HG03520 (cell line): ENCODE results near the gene RNF121.

Experiments used
- ATAC-seq: cut with Tn5 transposase; IDR thresholded peaks from one replicate; pipeline ENCODE4 v1.9.1; 2021; ENCODE audit warnings: mild to moderate bottlenecking, moderate library complexity; ENCODE audit not compliant: unreplicated experiment

The RNF121 gene

DNA sequence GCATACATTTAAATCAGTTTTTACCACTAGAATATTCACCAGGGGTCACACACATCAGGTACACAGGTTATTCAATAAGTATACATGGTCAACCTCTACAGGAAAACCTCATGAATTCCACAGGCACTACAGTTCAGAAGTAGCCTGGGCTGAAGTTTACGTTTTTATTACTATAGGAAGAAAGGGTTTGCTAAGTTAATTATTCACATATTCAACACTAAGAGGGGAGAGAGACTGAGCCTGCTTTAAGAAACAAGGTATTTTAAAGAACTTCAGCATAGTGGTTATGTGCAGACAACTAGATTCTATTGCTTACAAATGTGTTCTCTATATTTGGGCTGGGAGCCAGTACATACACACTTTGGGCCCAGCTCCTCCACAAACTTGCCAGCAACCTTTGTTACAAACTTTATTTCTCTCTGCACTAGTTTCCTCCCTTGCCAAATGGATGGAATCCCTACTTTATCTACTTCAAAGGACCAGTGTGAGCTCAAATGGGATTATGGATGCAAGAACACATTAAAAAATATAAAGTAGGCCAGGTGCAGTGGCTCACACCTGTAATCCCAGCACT lies 101.7 kb downstream of the RNF121 start:
- ATAC-seq: no peak

DNA sequence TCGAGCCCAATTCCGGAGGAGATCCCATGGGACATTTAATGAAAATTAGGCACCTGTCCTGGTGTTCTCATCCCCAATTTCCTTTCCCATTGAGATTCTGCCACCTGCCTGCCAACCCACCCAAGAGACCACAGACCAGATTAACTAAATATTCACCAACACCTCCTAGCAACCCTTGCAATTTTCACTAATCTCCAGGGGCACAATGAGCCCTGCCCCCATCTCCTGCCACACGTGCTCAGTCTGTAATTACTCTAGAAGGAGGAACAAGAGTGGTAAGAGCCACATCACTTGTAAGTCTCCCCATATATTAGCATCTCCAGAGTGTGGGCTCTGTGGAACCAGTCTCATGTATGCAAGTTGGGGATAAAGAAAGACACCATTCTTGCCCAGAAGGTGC lies 107.8 kb downstream of the RNF121 start:
- no peak for ATAC-seq

DNA sequence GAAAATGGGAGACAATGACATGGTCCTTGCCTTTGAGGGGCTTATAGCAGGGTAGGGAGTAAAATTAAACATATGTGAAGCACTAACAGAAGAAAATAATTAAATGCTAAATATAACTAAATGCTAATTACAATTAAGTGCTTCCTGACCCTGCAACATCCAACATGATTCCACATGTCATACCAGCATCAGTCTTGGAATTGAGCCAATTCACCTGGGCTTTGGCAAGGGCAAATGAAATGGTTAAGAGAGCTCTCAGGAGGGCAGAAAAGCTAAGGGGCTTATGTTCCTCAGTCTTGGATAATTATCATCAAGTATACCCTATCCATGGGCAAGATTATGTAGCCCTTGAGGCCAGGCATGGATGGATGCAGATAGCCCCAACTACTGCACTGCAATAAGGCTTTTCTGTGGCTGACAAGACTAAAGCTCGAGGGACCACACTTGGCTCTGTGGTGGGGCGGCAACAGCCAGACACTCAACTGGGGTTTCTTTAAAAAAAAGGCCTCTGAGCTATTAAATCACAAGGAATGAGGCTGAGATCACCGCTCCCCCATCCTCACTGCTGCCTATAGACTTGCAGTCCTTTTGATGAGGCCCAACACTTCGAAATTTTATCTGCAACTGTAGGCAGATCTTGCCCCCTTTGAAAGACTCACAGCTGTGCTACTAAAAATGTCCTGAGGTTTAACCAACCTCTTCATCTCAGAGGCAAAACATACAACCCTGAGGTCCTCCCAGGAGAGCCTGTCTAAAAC lies 108.9 kb downstream of the RNF121 start:
- no peak for ATAC-seq

- ATAC-seq: no peak
Measured at GRCh38 chr11:72038491-72038890, 109.6 kb downstream of the RNF121 start.

GRCh38 chr11:72039031-72039855 lies 110.4 kb downstream of the RNF121 start:
- no peak for ATAC-seq

- ATAC-seq: no peak
Measured at GRCh38 chr11:72039856-72040401, 111.1 kb downstream of the RNF121 start.

- ATAC-seq: no peak
Measured at GRCh38 chr11:72040491-72041363, 111.9 kb downstream of the RNF121 start.

DNA sequence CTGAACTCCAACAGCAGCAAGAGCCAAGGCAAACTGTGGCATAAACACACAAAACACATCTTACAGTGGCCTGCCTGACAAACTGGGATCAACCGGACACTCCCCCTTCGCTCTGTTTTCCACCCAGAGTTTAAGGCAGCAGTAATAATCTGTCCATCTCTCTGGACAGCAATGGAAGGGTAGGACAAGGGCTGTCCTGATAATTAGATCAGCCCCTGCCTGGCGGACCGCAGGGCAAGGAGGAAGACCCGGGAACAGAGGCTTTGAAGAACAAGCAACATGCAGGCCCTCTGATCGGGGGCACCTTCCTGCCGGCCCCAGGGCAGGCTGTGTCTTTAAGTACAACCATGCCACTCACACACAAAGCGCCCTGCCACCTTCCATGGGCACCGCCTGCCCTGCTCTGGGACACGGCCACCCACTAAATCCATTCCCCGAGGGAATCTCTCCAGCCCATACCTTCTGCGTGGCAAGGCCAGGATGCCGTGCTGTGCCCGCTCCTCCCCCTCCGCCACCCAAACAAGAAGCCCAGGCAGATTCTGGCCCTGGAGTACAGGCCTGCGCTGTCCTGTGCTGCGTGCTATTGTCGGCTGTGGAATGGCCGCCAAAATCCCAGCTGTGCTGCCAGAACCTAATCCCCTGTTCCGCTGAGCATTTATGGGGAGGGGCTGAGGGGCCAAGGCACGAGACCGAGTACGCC lies 112.7 kb downstream of the RNF121 start:
- ATAC-seq: no peak

GRCh38 chr11:72042064-72042745 lies 113.4 kb downstream of the RNF121 start:
- no peak for ATAC-seq

DNA sequence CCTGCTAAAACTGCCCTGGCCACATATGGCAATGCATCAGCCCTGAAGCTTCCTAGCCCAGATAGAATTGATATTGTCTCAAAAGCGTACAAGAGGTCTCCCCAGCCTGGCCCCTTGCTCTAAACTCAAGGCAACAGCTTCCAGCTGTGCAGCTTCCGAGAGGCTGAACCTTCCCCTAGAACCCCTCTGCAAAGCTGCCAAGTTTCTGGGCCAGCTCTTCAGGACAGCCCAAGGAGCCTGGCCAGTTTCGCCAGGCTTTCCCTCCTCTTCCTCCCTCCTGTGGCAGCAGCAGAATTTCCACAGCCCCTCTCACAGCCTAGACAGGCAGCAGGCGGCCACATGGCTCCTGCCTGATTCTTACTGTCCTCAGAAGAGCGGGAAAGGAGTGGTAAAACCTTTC lies 117.0 kb downstream of the RNF121 start:
- ATAC-seq: no peak
